Stromal cell of bone marrow (primary cell): ENCODE results near the gene IGLL1.

ENCODE experiments used
- DNase-seq: peaks from one replicate; pipeline ENCODE4 v3.0.0-alpha.2; 2012; ENCODE audit warnings: low read depth

Gene IGLL1

GRCh38 chr22:23527971-23528740 is 51.9 kb downstream of the IGLL1 start:
- no peak for DNase-seq

DNA sequence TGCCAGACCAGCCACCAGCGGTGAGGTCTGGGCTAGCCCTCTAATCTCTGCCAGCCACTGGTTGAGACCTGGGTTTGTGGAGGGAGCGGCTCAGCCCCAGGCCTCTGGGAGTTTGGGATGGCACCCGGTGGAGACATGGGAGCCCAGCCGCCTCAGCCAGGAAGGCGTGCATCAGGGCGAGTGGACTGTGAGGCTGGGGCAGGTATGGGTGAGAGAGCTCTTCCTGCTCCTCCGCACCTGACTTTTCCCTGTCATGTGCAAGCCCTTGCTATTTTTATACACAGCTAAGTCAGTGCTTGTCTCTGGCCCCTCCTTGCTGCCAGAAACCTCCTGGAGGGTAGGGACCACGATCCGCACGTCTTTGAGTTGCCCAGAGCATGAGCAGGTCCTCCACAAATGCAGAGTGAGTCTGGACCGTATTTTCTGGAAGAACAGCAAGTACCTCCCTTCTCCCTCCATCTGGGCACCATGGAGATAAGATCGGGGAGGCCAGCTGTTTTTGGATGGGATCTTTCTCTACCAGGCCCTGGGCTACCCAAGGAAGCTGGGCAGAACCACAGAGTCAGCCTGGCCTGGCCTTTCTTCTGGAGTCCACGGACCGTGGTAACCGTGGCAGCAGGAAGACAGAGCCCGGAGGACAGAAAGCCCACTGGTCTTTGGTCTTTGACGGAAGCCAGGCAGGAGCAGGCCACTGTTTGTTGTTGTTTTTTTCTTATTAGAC is 53.3 kb downstream of the IGLL1 start:
- DNase-seq: no peak

- DNase-seq: no peak
Observed at GRCh38 chr22:23525510-23525909, 54.6 kb downstream of the IGLL1 start.

- DNase-seq: no peak
Observed at GRCh38 chr22:23524226-23524625, 55.9 kb downstream of the IGLL1 start.

- DNase-seq: no peak
Observed at GRCh38 chr22:23523713-23524112, 56.4 kb downstream of the IGLL1 start.
